ENCODE results near the gene CHIT1. TPM values are rescaled to one million over a fixed set of nuclear protein-coding genes. Genes with fewer than 3 reads are reported as not detected.

The CHIT1 gene
- total RNA-seq, 1 donor from 2014 or later: 0.20 TPM

DNA sequence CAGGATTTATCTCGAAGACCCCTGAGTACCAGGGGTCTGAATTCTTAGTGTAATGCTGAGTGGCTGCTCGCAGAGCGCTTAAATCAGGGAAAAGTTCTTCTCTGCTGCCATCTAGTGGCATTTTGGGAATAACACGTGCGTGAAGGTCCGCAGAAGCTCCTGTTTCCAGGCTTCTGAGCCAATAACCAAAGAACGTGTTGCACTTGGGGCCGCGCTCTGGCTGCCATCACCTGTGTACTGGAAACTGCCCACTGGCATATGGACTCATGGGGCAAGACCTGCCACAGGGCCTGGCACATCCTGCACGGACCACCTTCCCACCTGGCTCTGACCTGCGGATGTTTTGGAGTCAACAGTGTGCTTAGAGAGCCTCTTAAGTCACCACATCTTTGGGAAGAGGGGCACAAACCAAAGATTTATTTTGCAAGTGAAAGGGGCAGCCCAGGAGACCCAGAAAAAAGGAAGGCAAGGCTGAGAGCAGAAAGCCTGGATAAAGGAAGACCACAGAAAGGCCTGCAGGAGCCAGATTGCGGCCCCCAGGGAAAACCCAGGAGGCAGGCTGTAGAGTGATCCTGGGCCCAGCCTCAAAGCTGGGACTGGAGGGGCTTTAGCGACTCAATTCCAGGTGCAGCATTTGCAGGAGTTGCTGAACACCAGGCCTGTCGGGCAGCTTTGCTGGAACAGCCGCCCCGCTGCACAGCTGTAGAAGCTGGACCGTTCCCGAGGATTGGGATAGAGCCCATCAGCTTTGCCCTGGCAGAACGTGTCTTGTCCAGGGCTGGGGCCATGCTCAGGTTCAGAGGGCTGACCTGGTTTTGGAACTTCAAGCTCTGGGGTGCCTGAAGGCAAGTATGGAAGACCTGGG lies 13.0 kb downstream of the CHIT1 start:
- peak; percentile 50 for ATAC-seq

DNA sequence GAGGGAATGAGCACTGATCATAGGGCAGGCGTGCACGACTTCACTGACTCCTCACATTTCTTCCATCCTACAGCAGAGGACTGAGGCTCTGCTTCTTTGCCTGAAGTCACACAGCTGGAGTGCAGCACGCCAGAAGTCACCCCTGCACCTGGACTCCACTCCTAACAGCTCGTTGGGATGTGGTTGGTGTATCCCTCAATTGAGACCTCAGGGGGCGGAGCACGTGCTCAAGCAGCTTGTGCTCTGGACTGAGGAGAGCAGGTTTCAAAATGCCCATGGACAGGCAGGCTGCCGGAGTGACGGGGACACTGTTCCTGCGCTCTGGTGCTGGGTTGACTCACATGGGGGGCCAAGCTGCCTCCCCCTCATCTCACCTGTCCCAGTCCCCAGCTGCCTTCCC lies 13.9 kb downstream of the CHIT1 start:
- no peak for ATAC-seq

DNA sequence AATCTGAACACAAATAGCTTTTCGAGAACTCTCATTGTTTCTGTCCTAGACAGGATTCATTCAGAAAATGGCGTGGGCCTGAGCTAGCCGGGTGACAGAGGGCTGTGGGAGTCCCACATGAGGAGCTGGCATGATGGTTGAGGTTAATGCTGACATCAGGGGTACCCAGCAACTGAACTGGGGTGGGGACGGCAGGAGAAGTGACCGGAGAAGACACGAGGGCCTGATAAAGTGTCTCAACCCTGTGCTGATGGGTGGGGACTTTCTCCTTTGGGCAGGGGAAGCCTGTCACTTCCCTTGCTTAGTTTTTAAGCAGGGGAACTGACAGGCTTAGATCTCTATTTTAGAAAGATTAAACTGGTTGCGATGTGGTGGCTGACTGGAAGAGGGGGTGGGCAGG lies 14.6 kb downstream of the CHIT1 start:
- ATAC-seq: no peak

DNA sequence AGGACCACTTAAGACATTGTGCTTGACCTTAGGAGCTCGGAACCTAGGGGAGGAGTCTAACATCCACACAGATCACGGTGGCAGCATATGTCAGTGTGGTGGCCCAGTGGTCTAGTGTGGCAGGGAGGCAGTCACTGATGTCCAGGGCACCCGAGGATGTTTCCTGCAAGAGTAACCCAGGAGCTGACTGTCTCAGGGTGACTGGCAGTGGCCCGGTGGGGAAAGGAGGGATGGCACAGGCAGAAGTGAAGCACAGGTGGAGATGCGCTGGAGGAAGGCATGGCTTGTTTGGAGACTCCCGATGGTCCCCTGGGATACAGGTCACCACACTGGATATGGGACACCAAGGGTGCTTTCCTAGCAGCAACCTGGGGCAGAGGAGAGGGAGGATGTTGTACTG lies 16.3 kb downstream of the CHIT1 start:
- ATAC-seq: no peak

DNA sequence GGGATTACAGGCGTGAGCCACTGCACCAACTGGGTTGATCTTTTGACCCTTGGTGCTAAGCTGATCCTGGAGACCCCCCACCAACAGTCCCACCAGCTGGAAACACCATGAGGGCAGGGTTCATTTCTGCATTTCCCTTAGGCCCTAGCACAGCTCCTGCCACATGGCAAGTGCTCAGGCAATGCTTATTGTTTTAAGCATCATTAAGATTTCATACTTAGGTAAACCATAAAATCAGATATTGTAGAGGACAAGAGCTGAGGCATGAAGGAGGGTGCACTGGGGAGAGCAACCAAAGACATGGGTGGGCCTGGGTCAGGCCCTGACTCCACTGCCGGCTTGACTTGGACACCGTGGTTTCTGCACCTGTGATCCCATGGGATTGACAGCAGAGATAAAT lies 17.7 kb downstream of the CHIT1 start:
- no peak for ATAC-seq

DNA sequence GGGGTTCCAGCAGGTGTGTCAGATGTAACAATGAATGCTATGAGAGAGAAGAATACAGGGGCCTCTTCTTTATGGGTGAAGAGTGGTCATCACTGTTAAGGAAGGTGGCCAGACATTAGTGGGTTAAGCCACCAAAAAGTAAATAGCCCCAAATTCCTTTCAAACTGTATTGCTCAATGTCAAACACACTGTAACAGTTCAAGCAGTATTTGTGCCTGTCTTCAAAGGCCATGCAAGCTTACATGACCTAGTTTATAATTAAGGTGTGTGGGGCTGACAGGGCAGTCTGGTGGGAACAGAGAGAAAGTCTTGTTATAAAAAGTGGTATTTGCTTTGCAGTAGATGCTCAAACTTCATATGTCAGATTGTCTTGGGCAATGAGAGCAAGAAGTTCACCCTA lies 18.5 kb downstream of the CHIT1 start:
- no peak for ATAC-seq

DNA sequence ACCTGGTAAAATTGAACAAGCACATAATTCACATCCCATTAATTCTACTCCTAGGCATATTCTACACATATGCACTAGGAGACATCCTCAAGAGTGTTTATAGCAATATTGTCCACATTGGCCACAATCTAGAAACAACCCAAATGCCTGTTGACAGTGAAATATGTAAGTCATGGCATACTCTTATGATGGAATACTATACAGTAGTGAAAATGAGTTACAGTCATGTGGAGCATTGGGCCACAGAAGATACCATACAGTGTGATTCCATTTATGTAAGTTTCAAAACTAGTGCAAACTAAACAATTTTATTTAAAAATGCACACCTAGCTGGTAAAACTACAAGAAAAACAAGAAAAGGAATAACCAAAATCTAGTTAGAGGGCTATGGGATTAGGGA lies 19.1 kb downstream of the CHIT1 start:
- no peak for ATAC-seq

DNA sequence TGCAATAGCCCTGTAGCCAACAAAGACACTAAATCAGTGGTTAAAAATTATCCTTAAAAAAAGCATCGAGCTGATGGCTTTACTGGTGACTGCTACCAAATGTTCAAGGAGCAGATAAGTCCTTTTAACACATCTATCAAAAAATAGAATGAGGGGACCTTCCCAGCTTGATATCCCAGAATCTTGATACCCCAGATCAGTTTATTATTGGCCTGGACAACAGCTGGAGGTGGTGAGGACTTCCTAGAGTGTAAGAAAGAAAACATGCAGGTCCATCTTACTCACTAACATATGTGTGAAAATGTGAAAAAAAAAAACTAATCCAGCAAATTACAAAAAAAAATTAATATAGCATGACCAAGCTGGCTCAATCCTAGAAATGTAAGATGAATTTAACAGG lies 21.3 kb downstream of the CHIT1 start:
- no peak for ATAC-seq

DNA sequence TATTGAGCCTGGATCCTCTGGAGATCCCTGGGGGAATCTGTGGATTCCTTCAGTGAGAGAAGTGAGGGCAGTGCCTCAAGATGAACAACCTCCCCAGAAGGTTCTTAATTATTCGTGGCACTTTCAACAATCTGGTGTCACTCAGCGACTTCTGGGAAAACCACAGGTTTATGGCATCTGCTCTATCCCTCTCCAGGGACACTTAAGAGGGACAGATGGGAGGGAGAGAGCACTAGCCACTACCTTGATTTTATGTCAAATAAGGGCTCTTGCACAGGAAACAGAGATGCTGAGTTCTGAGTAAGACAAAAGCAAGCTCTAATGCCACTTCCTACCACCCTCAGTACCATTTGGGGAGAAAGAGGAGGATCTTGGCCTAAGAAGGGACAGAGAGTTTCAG lies 21.7 kb downstream of the CHIT1 start:
- no peak for ATAC-seq

DNA sequence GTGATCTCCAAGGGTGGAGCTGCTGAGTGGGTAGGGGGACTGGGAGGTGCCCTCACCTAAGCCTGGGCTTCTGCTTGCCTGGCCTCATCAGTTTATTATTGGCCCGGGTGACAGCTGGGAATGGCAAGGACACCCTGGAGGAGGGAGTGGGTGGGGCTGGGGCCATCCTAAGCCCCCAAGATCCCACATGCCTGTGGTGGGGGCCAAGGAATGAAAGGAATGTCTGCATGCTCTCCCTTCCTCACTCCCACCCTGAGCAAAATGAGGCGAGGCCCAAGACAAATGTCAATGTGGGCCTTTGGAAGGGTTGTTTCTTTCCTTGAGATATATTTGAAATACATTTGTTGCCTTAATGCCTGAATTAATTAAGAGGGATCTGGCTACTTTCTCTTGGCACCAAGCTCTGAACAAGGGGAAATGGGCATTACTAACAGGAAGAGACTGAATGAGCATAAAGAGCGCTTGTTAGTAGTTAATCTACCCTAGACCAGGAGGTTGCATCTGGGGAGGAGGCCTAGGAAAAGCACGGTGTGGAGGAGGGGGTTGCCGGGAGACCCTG lies 23.3 kb downstream of the CHIT1 start:
- ATAC-seq: no peak

DNA sequence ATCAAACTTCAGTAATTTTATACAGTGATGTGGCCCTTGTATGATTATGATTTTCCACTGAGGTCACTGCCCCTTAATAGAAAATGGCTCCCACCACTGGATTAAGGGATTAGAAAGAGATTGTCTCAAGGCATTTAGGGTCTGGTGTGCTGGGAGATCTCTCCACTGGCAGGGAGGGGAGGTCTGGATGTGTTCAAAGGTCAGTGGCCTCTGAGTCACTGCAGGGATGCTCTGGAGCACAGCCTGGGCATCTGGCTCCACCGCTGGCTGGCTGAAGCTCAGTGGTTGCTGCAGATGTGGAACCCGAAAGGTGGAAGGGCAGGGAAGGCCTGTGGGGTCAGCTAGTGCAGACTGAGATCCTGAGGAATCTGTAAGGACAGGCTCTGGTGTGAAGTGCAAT lies 24.7 kb downstream of the CHIT1 start:
- ATAC-seq: no peak

DNA sequence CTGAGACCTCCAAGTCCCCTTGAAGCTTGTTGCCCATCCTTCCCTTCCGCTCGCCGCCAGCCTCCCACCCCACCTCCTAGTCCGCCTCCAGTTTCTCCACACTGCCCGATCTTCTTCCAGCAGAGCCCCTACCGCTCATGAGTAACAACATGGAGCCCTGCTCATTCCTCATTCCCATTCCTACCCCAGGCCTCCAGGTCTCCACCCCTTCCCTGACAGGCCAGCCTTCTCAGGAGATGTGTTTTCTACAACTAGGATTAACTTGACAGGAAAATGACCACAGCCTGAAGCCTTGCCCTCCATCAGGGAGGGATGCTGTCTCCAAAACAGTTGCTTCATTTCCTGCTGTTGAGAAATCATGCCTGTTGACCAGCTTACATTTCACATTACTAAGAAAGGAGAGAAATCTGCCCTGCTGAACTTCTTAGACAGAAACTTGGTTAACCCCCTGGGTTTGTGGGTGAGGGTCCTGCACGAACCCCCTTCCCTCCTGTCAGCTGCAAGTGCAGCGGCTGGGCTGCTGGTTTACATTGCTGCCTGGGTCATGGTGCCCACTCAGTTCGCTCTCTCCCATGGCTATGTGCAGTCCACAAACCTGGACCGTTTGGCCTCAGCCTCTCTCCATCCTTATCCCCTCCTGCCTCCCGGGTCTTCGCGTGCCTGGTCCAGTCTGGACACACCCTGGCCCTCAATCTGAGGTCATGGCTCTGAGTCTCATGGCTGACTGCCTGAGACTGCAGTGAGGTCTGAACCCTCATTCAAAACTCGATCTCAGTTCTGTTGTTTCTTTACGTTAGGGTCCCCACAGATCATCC lies 26.8 kb downstream of the CHIT1 start:
- ATAC-seq: no peak

DNA sequence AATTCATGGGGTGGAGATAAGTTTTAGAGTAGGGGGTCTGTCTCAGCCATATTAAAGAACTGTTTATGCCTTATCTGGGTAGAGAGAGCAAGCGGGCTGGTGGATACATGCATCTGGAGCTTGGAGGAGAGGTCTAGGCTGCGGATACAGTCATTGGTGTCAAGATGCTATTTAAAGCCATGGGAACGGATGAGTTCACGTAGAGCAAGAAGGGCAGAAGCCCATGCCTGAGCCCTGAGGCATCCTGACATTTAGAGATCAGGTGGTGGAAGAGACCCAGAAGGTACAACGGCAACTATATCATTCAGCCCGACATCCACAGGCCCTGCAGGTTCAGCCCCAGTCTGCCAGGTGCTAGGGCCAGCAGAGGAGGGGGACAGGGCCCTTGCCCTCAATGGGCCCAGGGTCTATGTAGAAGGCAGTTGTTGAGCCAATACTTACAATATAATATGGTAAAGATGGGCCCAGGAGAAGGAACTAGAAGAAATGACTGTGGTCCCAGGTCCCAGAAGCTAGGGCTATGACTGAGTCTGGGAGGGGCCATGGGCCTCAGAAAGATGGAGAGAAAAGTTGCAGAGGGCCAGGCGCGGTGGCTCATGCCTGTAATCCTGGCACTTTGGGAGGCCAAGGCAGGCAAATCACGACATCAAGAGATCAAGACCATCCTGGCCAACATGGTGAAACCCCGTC lies 27.8 kb downstream of the CHIT1 start:
- no peak for ATAC-seq

DNA sequence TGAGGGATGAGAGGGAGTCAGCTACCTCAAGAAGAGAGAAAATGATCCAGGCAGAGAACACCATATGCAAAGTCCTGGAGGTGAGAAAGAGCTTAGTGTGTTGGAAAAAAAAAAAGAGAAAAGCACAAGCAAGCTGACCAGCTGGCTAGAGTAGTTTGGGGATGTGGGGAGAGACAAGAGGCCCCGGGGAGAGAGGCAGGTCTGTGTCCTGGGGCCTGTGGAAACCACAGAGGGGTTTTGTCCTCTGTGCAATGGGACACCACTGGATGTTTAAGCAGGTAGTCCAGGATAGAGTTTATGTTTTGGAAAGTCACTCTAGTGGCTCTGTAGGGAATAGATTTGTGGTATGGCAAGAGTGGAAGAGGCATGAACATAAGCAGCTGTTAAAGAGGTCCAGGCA lies 28.6 kb downstream of the CHIT1 start:
- no peak for ATAC-seq

DNA sequence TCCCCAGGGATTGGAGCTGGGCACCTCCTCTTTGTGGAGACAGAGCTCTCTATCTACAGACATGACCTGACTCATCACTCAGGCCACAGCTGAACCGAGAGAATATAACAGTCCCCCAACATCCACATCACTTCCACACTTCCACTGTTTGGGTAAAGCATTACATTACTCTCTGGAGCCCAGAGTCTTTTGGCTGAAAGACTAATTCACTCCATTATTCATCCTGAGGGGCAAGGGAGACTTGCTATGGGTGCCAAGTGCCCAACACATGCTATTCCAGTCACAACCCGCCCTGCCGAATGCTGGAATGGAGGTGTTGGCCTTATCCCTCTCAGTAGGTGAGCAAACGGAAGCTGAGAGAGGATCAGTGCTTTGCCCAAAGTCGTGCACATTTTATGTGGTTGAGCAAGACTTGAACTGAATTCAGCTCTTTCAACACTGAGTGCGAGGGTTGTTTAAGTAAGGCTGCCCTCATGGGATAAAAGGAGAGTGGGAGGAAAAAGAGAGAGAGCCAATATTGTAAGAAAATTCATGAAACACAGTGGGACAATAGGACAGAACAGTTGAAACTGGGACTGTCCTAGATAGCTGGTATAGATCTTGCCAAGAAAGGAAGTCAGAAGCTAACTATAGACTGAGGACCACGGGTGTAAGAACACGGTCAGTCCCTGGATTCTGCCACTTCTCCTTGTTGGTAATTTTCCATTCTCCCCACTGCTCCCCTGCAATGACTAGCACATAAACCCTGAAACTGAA lies 29.5 kb downstream of the CHIT1 start:
- ATAC-seq: peak; percentile 82

DNA sequence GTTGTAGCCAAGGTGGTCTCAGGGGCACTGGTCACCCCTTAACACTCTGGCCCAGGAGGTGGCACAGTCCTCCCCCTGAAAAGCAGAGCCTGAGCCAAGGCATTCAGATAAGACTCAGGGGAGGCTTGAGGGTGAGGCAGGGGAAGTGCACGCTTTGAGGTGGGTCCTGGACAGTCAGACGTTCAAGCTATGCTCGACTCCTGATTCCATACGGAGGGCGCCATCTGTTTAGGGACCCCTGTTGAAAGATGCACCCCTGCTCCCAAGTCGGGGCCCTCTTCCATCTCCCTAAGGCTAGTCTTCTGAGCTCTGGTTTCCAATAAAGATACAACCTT lies 30.0 kb downstream of the CHIT1 start:
- ATAC-seq: no peak

DNA sequence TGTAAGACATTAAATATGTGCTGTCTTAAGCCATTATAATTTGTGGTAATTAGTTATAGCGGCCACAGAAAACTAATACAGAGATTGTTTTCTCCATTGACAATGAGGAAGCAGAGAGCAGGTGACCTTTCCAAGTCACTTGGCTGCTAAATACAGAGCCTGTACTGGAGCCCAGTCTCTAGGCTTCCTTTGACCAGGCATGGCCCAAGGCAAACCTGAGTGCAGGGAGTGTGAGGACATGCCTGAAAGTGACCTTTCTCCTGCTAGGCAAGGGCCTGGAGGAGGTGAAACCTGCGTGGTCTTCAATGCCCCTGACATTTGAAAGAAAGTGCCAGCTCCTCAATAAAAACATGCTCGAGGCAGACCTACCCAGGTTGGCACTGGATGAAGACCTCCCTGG lies 30.5 kb downstream of the CHIT1 start:
- ATAC-seq: no peak

DNA sequence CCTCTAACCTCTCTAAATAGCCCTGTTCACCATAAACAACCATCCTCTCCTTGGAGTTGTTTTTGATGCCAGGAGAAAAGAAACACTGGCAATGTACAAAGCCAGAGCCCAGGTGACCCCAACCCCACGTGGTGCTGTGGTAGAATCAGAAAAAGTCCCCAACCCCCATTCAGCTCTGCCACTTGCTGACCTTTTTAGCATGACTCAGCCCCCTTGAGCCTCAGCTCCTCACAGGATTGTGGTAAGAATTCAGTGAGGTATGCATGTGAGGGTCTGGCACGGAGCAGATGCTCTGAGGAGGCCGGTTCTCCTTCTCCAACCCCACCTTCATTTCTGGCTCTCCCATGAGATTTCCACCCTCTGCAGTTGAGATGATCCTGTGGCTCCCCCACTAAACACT lies 31.8 kb downstream of the CHIT1 start:
- no peak for ATAC-seq

DNA sequence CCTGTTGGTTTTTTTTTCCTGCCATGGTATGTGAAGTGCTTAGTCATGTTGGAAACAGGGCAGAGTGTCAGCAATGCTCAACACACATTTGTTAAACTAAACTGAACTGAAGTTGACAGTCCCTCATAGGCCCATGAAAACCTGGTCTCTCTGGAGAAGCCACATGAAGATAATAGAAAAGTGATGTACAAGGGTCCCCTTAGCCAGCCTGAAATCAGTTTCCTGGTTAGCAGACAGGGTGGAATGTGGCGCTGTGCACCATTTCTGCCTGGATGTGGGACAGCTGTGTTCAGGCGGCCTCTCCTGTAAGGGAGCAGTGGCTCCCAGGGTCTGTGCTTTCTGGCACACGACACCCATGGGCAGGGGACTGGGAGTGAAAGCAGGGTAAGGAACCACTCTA lies 33.1 kb downstream of the CHIT1 start:
- ATAC-seq: no peak

DNA sequence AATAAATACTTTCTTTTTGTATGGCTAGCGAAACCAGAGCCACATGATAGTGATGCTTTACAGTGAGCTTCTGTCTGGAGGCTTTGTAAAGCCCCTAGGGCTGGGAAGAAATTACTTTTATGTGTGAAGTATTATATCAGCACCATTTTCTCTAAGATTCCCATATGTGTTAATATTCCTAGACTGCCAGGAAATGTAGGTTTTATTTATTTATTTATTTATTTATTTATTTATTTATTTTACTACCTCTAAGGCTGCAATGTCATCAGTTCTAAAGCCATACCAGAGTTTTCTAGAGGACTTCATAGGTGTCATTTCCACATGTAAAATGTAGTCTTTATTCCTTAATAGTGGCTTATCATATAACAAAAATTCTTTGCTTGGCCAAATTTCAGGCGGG lies 38.5 kb downstream of the CHIT1 start:
- no peak for ATAC-seq

DNA sequence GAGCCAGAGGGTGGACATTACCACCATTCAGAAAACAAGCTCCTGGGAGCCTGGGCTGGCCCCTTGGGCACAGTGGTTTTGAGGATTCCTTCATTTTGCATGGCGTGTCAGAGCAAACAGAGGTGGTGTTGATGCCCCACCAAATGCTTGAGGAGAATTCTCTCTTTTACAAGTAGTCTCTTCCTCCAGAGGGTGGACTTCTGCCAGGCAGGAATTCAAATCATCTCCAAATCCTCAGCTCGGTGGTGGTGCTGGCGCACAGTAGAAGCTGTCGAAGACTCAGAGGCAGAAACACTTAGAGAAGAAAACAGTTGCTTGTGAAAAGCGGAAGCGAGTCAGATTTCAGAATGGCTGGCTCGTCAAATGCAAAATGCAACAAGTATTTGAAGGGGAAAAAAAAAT lies 39.5 kb downstream of the CHIT1 start:
- ATAC-seq: no peak

DNA sequence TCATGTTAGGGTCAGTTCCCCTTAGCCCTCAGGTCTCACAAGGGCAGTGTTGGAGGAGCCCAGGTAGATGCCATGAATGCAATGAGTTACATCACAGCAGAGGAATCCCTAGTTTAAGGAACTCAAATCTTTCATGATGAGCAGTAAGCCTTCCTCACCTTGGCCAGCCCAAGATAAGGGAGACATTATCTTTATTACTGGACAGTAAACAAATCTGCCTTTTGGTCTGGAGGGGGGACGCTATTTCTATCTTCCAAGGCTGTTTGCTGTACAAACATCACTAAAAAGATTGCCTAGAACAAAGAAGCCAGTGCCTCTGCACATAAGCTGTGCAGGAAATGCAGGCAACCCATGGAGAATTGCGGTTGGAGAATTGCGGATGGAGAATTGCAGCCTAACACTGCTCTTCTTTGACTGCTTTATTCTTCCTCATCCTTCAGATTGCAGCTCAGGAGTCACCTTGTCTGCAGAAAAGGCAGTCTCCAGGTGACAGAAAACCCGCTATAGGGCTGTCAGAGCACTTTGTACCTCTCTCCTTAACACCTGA lies 40.7 kb downstream of the CHIT1 start:
- ATAC-seq: no peak

All from esophagus mucosa (tissue), 1 donor.